GM23338 (cell line): ENCODE measurements around the gene NEDD1. TPM values are rescaled to one million over a fixed set of nuclear protein-coding genes. Genes with fewer than 3 reads are reported as not detected.

Experiments used
- ATAC-seq: fragments of 200-7000 bp; cut with Tn5 transposase; 3 replicates; pipeline ENCODE4 v1.9.1; 2020
- DNase-seq: peaks from one replicate; pipeline ENCODE4 v3.0.0-alpha.2; 2015; ENCODE audit warnings: low spot score
- H2AFZ ChIP-seq: fragments of 200-600 bp; sonication (generic); 2 replicates; pipeline ENCODE4 v1.8.0; 2016; ENCODE audit warnings: antibody characterized with exemption, mild to moderate bottlenecking, moderate library complexity
- H3F3A ChIP-seq: fragments of 200-600 bp; sonication (generic); replicated peaks from 2 replicates; pipeline ENCODE4 v1.8.0; 2017; ENCODE audit warnings: antibody characterized with exemption, mixed run types, low read depth
- H3K27ac ChIP-seq: fragments of 200-600 bp; sonication (generic); 2 replicates; pipeline ENCODE4 v1.6.1; 2016; ENCODE audit warnings: low read depth
- H3K27me3 ChIP-seq: fragments of 200-600 bp; sonication (generic); 2 replicates; pipeline ENCODE4 v1.8.0; 2016; ENCODE audit warnings: mild to moderate bottlenecking, mixed run types, moderate library complexity; ENCODE audit not compliant: insufficient read depth
- H3K36me3 ChIP-seq: fragments of 200-600 bp; sonication (generic); 2 replicates; pipeline ENCODE4 v1.8.0; 2016; ENCODE audit warnings: mild to moderate bottlenecking; ENCODE audit not compliant: insufficient read depth
- H3K4me1 ChIP-seq: fragments of 200-600 bp; sonication (generic); 2 replicates; pipeline ENCODE4 v1.8.0; 2016; ENCODE audit warnings: mild to moderate bottlenecking, moderate library complexity; ENCODE audit not compliant: insufficient read depth
- H3K4me2 ChIP-seq: fragments of 200-600 bp; sonication (generic); 2 replicates; pipeline ENCODE4 v1.7.1; 2017; ENCODE audit warnings: mixed run types
- H3K4me3 ChIP-seq: fragments of 200-600 bp; sonication (generic); 2 replicates; pipeline ENCODE4 v1.6.1; 2016; ENCODE audit warnings: mixed run types
- H3K79me2 ChIP-seq: fragments of 200-600 bp; sonication (generic); replicated peaks from 2 replicates; pipeline ENCODE4 v1.8.0; 2017; ENCODE audit warnings: mild to moderate bottlenecking; ENCODE audit not compliant: insufficient read depth
- H3K9me2 ChIP-seq: fragments of 200-600 bp; sonication (generic); 2 replicates; pipeline ENCODE4 v1.8.0; 2017; ENCODE audit not compliant: insufficient read depth
- H4K20me1 ChIP-seq: fragments of 200-600 bp; sonication (generic); replicated peaks from 2 replicates; pipeline ENCODE4 v1.8.0; 2017; ENCODE audit warnings: mild to moderate bottlenecking; ENCODE audit not compliant: insufficient read depth
- H3K27ac Mint-ChIP-seq: 2 replicates; pipeline ENCODE4 v1.8.0; 2020; ENCODE audit warnings: inconsistent platforms, mild to moderate bottlenecking, moderate library complexity, mixed read lengths
- H3K27me3 Mint-ChIP-seq: 3 replicates; pipeline ENCODE4 v1.8.0; 2022; ENCODE audit warnings: low read depth, mild to moderate bottlenecking, moderate library complexity, mixed read lengths, inconsistent platforms; ENCODE audit not compliant: insufficient read depth, poor library complexity
- H3K36me3 Mint-ChIP-seq: 3 replicates; pipeline ENCODE4 v1.8.0; 2021; ENCODE audit warnings: low read depth, mild to moderate bottlenecking, inconsistent platforms, moderate library complexity, mixed read lengths
- H3K4me1 Mint-ChIP-seq: 3 replicates; pipeline ENCODE4 v1.8.0; 2020; ENCODE audit warnings: mild to moderate bottlenecking, inconsistent platforms, mixed read lengths
- H3K4me3 Mint-ChIP-seq: 3 replicates; pipeline ENCODE4 v1.8.0; 2021; ENCODE audit warnings: moderate library complexity, mild to moderate bottlenecking, inconsistent platforms, mixed read lengths
- H3K9me3 Mint-ChIP-seq: 3 replicates; pipeline ENCODE4 v1.8.0; 2020; ENCODE audit warnings: moderate library complexity, mild to moderate bottlenecking, inconsistent platforms, mixed read lengths
- CREB1 ChIP-seq: fragments of 250-450 bp; sonication (Bioruptor Pico); IDR thresholded peaks from 2 replicates; pipeline ENCODE4 v1.5.0; 2020; ENCODE audit warnings: low read depth, mild to moderate bottlenecking, moderate library complexity
- ETS1 ChIP-seq: IDR thresholded peaks from 2 replicates; pipeline ENCODE4 v1.6.1; 2016; ENCODE audit warnings: antibody characterized with exemption
- EZH2phosphoT487 ChIP-seq: fragments of 200-600 bp; sonication (generic); IDR thresholded peaks from one replicate; pipeline ENCODE4 v1.8.1; 2018; ENCODE audit warnings: antibody characterized with exemption; ENCODE audit not compliant: unreplicated experiment
- JUNB ChIP-seq: IDR thresholded peaks from one replicate; pipeline ENCODE4 v1.6.1; 2016; ENCODE audit warnings: antibody characterized with exemption; ENCODE audit not compliant: unreplicated experiment
- NANOG ChIP-seq: IDR thresholded peaks from 2 replicates; pipeline ENCODE4 v1.6.1; 2016; ENCODE audit warnings: antibody characterized with exemption, borderline replicate concordance
- STAT1 ChIP-seq: IDR thresholded peaks from one replicate; pipeline ENCODE4 v1.6.1; 2016; ENCODE audit warnings: antibody characterized with exemption; ENCODE audit not compliant: unreplicated experiment
- ZNF114 ChIP-seq: fragments of 250-450 bp; sonication (Bioruptor Pico); IDR thresholded peaks from 2 replicates; pipeline ENCODE4 v1.5.0; 2020; ENCODE audit warnings: mild to moderate bottlenecking, moderate library complexity
- ZNF331 ChIP-seq: fragments of 250-450 bp; sonication (Bioruptor Pico); IDR thresholded peaks from 2 replicates; pipeline ENCODE4 v1.5.0; 2020; ENCODE audit warnings: low read depth, mild to moderate bottlenecking, moderate library complexity
- ZNF462 ChIP-seq: fragments of 250-450 bp; sonication (Bioruptor Pico); IDR thresholded peaks from 2 replicates; pipeline ENCODE4 v1.5.0; 2020; ENCODE audit warnings: mild to moderate bottlenecking, moderate library complexity
- polyA plus RNA-seq: library from polyadenylated mRNA; unstranded; fragments of >200 nt; fragmentation: Nextera tagmentation; extraction: Ambion mirVana; gene quantifications from 2 replicates; pipeline ENCODE4 v1.2.1, GENCODE V29; 2016
- total RNA-seq: library from RNA; depleted of rRNA; stranded (reverse); fragments of >200 nt; shearing (Covaris generic); gene quantifications from 2 replicates; pipeline ENCODE4 v1.2.3, GENCODE V29; 2014

Gene NEDD1
- total and polyA plus RNA-seq, 2 experiments from 2014 or later = 16.0 to 35.8 TPM

GRCh38 chr12:96878704-96879103, 28.4 kb upstream of the NEDD1 start:
- H3K4me3 ChIP-seq = no peak overlapping the region
- 0 out of 2 replicates have a peak, but pooled peaks cover 8% of the 10 kb centered on the region for H3K9me2 ChIP-seq
- H4K20me1 ChIP-seq = no peaks in the 10 kb centered on the region
- H3F3A ChIP-seq = no peaks in the 10 kb centered on the region
- no peaks in the 10 kb centered on the region for H3K79me2 ChIP-seq
- H3K4me1 Mint-ChIP-seq = no peaks in the 10 kb centered on the region
- no peaks in the 10 kb centered on the region for H3K36me3 ChIP-seq
- ATAC-seq (no peak), DNase-seq (no peak)
- H3K9me3 Mint-ChIP-seq = no peaks in the 10 kb centered on the region; the same call in 2 of the 3 replicates
- no peak for TF ChIP-seq EZH2phosphoT487
- no peak for TF ChIP-seq ZNF114 (CRISPR knock-in tag)
- no peak for TF ChIP-seq ETS1
- no peak for TF ChIP-seq NANOG
- no peak for TF ChIP-seq ZNF331 (CRISPR knock-in tag)
- no peak for TF ChIP-seq JUNB
- no peak for TF ChIP-seq ZNF462 (CRISPR knock-in tag)
- no peak for TF ChIP-seq STAT1
- TF ChIP-seq CREB1 = no peak
- H3K4me3 Mint-ChIP-seq = no peak overlapping the region
- H2AFZ ChIP-seq = no peak overlapping the region
- no peak overlapping the region for H3K27ac ChIP-seq
- no peaks in the 10 kb centered on the region for H3K27me3 Mint-ChIP-seq
- H3K4me1 ChIP-seq = no peaks in the 10 kb centered on the region
- no peak overlapping the region for H3K27ac Mint-ChIP-seq
- H3K27me3 ChIP-seq = no peaks in the 10 kb centered on the region
- H3K36me3 Mint-ChIP-seq = no peaks in the 10 kb centered on the region
- H3K4me2 ChIP-seq = no peak overlapping the region
